Fibroblast of lung (primary cell): ENCODE results near the gene ASIC4. TPM values are rescaled to one million over a fixed set of nuclear protein-coding genes. Genes with fewer than 3 reads are reported as not detected.

Source experiments
- DNase-seq, 2 donors: peaks; one replicate each; pipeline versions ENCODE4 v3.0.0 to v3.0.0-alpha.2; 2010; ENCODE audit warnings: low read depth in 2 of 2
- H2AFZ ChIP-seq: 2 replicates; pipeline ENCODE4 v1.5.1; 2012; ENCODE audit warnings: low read length, control low read depth, inconsistent platforms
- H3K27ac ChIP-seq: 2 replicates; pipeline ENCODE4 v1.5.1; 2011; ENCODE audit warnings: low read length, control low read depth; ENCODE audit not compliant: insufficient read depth
- H3K27me3 ChIP-seq: 2 replicates; pipeline ENCODE4 v1.5.1; 2011; ENCODE audit warnings: mild to moderate bottlenecking, low read length; ENCODE audit not compliant: control insufficient read depth, insufficient read depth
- H3K36me3 ChIP-seq: 2 replicates; pipeline ENCODE4 v1.5.1; 2011; ENCODE audit warnings: low read length; ENCODE audit not compliant: control insufficient read depth, insufficient read depth
- H3K4me1 ChIP-seq: 2 replicates; pipeline ENCODE4 v1.5.1; 2011; ENCODE audit warnings: low read length; ENCODE audit not compliant: control insufficient read depth, insufficient read depth; ENCODE audit errors: extremely low read depth
- H3K4me2 ChIP-seq: 2 replicates; pipeline ENCODE4 v1.5.1; 2011; ENCODE audit warnings: low read length, control low read depth; ENCODE audit not compliant: insufficient read depth; ENCODE audit errors: extremely low read depth
- H3K4me3 ChIP-seq, 4 experiments: fragments of 200-600 bp in 1 of 4; sonication (generic) in 1 of 4; replicated peaks in 1 of 4; 2 replicates each; pipeline ENCODE4 v1.5.1; 2011 to 2016; ENCODE audit warnings: low read length in 4 of 4, low read depth in 3 of 4, mild to moderate bottlenecking in 3 of 4, control low read depth in 2 of 4, inconsistent platforms in 1 of 4, mixed read lengths in 1 of 4; ENCODE audit not compliant: insufficient read depth in 1 of 4; ENCODE audit errors: control extremely low read depth in 1 of 4
- H3K79me2 ChIP-seq: 2 replicates; pipeline ENCODE4 v1.5.1; 2012; ENCODE audit warnings: mild to moderate bottlenecking, low read length, inconsistent platforms; ENCODE audit not compliant: control insufficient read depth, insufficient read depth
- H3K9ac ChIP-seq: 2 replicates; pipeline ENCODE4 v1.5.1; 2011; ENCODE audit warnings: mild to moderate bottlenecking, low read length, control low read depth; ENCODE audit not compliant: insufficient read depth
- H3K9me3 ChIP-seq: 2 replicates; pipeline ENCODE4 v1.5.1; 2012; ENCODE audit warnings: low read depth, low read length; ENCODE audit not compliant: control insufficient read depth, insufficient read depth
- H4K20me1 ChIP-seq: 2 replicates; pipeline ENCODE4 v1.5.1; 2011; ENCODE audit warnings: low read length; ENCODE audit not compliant: control insufficient read depth, insufficient read depth; ENCODE audit errors: extremely low read depth
- CTCF ChIP-seq, 2 donors: IDR thresholded peaks in 1 of 2; conservative IDR thresholded peaks in 1 of 2; 1 replicate in 1 of 2; 2 replicates in 1 of 2; pipeline ENCODE4 v1.5.1; 2011 to 2012; ENCODE audit warnings: low read length in 2 of 2, control low read depth in 1 of 2, inconsistent platforms in 1 of 2, low read depth in 1 of 2, mild to moderate bottlenecking in 1 of 2
- EZH2 ChIP-seq: IDR thresholded peaks from 2 replicates; pipeline ENCODE4 v1.5.1; 2012; ENCODE audit warnings: low read length, control low read depth, mild to moderate bottlenecking; ENCODE audit errors: missing control alignments
- polyA plus RNA-seq, 2 donors: library from polyadenylated mRNA; depleted of rRNA in 1 of 2; stranded (reverse) in 1 of 2; unstranded in 1 of 2; fragments of >200 nt; gene quantifications; 2 replicates each; pipeline ENCODE4 v1.2.1, GENCODE V29; 2011 to 2012; ENCODE audit warnings: missing spikeins in 1 of 2
- total RNA-seq: library from RNA; depleted of rRNA; stranded (reverse); fragments of >200 nt; gene quantifications from 2 replicates; pipeline ENCODE4 v1.2.1, GENCODE V29; 2014

ASIC4 gene
- total and polyA plus RNA-seq, 2 donors (not counting 1 experiment from before 2014, with no cell fraction given) = 0.33 TPM; not detected in 1

GRCh38 chr2:219567791-219568361 lies 53.6 kb downstream of the ASIC4 start:
- Histone ChIP-seq H3K36me3 (no peaks in the 10 kb centered on the region), H3K4me2 (no peak overlapping the region), H3K27ac (no peak overlapping the region), H3K9me3 (no peaks in the 10 kb centered on the region), H3K4me3 (no peak overlapping the region), H3K4me1 (peaks cover 3% of the 10 kb centered on the region), H3K79me2 (no peaks in the 10 kb centered on the region), H3K27me3 (no peaks in the 10 kb centered on the region), H3K9ac (no peak overlapping the region), H2AFZ (no peak overlapping the region), H4K20me1 (no peaks in the 10 kb centered on the region)
- DNase-seq = no peak
- TF ChIP-seq EZH2 (no peak), CTCF (conservative IDR thresholded peaks at IDR 0.05 in 1 of 2, IDR thresholded peaks at IDR 0.05 in 1 of 2; ENCODE audit: low read depth in 1 of 2, low read length in 2 of 2) (no peak)

- Histone ChIP-seq H3K4me2 (no peak overlapping the region), H2AFZ (no peak overlapping the region)
These were observed 54.8 kb downstream of the ASIC4 start for GRCh38 chr2:219569041-219569440.

GRCh38 chr2:219569635-219570034 lies 55.4 kb downstream of the ASIC4 start:
- H3K27ac ChIP-seq = no peak overlapping the region
- H3K27me3 ChIP-seq = no peaks in the 10 kb centered on the region
- no peaks in the 10 kb centered on the region for H3K36me3 ChIP-seq
- H3K9me3 ChIP-seq = no peaks in the 10 kb centered on the region
- H2AFZ ChIP-seq = no peak overlapping the region
- peak overlapping the region in 2 of 4 experiments; percentile 6 to 68 for H3K4me3 ChIP-seq
- no peak overlapping the region for H3K4me2 ChIP-seq
- TF ChIP-seq EZH2 (no peak), CTCF (conservative IDR thresholded peaks at IDR 0.05 in 1 of 2, IDR thresholded peaks at IDR 0.05 in 1 of 2; ENCODE audit: low read depth in 1 of 2, low read length in 2 of 2) (no peak)
- DNase-seq = no peak
- H3K79me2 ChIP-seq = no peaks in the 10 kb centered on the region
- H4K20me1 ChIP-seq = no peaks in the 10 kb centered on the region
- H3K9ac ChIP-seq = no peak overlapping the region
- peaks cover 3% of the 10 kb centered on the region for H3K4me1 ChIP-seq

More at GRCh38 chr2:219569041-219569440, 54.8 kb downstream of the ASIC4 start:
- Histone ChIP-seq H3K36me3 (no peaks in the 10 kb centered on the region), H3K4me3 (no peak overlapping the region), H3K79me2 (no peaks in the 10 kb centered on the region), H4K20me1 (no peaks in the 10 kb centered on the region), H3K27me3 (no peaks in the 10 kb centered on the region), H3K9ac (no peak overlapping the region), H3K27ac (no peak overlapping the region), H3K9me3 (no peaks in the 10 kb centered on the region), H3K4me1 (peaks cover 3% of the 10 kb centered on the region)
- no peak for DNase-seq
- TF ChIP-seq EZH2 (no peak), CTCF (conservative IDR thresholded peaks at IDR 0.05 in 1 of 2, IDR thresholded peaks at IDR 0.05 in 1 of 2; ENCODE audit: low read depth in 1 of 2, low read length in 2 of 2) (no peak)
